Hematopoietic multipotent progenitor cell treated with erythropoietin and hydrocortisone succinate and interleukin-3 and kit ligand, for 15 days (in vitro differentiated cells): ENCODE results near the gene CASP2.

Experiments
- DNase-seq: peaks from one replicate; pipeline ENCODE4 v3.0.0-alpha.2; 2015; ENCODE audit warnings: low spot score

Gene CASP2

DNA sequence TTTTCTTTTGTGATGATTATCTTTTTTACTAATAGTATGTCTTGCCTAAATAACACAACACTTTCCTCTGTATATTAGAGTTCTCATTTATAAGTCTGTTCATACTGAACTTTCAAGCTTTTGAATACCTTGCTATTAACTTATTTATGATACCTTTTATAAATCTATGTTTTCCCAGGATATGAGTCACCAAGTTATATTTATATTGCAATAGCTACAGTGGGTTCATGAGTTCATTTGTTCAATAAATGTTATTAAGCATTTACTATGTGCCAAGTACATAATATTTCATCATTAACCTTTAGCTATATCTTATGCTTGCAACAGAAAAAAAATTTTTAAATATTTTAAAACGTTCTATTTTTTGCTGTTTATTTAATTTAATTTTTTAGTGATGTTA is 46.1 kb downstream of the CASP2 start:
- no peak for DNase-seq

DNA sequence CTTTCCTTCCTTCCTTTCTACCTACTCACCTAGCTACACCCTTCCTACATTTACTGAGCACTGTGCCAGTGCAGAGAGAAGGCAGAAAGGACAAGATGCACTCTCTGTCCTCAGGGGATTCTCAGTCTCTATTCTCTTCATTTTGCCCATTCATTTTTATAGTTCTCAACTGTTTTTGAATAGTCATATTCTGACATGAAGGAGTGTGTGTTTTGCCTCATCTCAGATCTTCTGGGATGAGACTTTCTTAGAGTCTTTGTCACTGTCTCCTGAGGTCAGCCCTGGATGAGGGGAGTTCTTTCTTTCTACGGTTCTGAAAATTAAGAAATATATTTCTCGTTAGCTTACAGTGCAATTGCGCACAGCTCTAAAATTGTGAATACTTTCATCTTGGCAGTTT is 49.1 kb downstream of the CASP2 start:
- no peak for DNase-seq

DNA sequence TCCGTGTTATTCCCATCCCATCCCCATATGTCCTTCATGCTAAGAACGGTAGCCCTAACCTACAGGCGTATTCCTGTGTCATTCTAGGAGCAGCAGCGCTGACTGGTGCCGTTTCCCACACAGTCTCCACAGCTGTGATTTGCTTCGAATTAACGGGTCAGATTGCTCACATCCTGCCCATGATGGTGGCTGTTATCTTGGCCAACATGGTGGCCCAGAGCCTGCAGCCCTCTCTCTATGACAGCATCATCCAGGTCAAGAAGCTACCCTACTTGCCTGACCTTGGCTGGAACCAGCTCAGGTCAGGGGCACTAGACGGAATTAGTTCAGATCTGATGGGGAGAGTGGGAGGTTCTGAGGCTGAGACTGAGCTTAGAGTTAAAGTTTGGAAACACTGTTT is 53.7 kb downstream of the CASP2 start:
- no peak for DNase-seq

DNA sequence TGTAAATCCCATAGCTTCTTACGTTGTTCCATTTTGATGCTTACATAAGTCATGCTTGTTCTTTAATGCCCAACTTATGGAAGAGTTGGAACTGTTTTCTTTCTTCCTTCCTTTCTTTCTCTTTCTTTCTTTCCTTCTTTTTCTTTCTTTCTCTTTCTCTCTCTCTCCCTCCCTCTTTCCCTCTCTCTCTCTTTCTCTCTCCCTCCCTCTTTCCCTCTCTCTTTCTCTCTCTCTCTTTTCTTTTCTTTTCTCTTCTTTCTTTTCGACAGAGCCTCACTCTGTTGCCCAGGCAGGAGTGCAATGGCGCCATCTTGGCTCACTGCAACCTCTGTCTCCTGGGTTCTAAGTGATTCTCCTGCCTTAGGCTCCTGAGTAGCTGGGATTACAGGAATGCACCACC is 55.4 kb downstream of the CASP2 start:
- no peak for DNase-seq

DNA sequence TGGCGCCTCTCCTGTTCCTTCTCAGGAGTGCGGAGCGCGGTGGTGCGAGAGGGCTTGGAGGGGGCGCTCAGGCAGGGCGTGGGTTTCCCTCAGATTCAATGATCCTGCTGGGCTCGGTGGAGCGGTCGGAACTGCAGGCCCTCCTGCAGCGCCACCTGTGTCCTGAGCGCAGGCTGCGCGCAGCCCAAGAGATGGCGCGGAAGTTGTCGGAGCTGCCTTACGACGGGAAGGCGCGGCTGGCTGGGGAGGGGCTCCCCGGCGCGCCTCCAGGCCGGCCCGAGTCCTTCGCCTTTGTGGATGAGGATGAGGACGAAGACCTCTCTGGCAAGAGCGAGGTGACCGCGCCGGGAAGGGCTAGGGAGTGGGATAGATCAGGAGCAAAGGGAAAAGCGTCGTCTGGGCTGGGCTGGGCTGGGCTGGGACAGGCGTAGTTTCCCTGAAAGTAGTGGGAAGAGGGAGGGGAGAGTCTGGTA is 57.3 kb downstream of the CASP2 start:
- DNase-seq: no peak

DNA sequence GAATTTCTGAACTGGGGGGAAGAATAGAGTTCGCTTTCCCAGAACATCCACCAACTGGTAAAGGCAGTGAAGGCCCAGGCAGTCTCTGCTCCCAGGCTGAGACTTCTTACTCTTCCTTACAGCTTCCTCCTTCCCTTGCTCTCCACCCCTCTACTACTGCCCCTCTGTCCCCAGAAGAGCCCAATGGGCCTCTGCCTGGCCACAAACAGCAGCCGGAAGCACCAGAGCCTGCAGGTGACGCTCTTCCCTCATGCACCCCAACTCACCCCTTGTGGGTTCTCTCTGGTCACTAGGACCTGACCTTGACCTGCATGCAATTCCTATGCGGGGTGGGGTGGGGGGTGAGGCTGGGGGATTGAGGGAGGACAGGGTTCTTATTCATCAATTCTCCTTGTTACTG is 57.9 kb downstream of the CASP2 start:
- no peak for DNase-seq

DNA sequence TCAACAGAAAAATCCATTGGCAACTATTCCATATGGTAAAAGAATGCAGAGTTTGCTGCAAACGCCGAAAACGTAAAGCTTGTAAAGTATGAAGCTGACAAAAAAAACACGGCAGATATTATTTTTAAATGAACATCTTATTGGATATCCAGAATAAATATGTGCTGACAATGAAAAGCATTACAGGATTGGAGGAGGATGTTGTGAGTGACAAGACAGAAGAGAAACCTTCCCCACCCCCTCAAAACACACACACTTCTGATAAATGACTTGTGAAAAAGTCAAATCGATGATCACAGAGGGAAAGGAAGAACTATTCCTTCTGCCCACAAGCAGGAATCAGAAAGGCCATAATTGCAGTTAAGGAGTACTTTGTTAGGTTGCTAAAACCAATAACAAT is 59.8 kb downstream of the CASP2 start:
- no peak for DNase-seq

DNA sequence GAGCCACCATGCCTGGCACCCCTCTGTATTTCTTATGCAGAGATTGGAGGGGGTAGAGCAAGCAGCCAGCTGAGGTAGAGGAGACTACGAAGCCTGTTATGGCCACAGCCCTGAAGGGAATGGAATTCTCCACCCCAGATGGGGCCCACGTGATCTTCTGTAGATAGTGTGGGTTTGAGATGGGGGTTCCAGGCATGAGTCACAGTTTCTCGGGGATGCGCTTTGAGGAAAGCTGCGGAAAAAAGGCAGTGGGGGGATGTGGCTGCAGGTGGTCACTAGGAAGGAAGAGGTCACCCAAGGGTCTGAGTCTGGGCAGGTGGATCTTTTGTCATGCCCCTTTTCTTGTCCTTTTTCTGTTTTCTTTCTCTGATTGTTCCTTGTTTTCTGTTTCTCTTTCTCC is 62.9 kb downstream of the CASP2 start:
- DNase-seq: no peak

DNA sequence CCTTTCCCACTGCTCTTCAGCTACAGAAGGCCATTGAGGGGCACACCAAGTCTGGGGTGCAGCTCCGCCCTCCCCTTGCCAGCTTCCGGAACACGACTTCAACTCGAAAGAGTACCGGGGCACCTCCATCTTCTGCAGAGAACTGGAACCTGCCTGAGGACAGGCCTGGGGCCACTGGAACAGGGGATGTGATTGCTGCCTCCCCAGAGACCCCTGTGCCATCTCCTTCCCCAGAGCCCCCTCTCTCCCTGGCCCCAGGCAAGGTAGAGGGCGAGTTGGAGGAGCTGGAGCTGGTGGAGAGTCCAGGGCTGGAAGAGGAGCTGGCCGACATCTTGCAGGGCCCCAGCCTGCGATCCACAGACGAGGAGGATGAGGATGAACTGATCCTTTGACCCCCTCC is 63.4 kb downstream of the CASP2 start:
- DNase-seq: no peak

DNA sequence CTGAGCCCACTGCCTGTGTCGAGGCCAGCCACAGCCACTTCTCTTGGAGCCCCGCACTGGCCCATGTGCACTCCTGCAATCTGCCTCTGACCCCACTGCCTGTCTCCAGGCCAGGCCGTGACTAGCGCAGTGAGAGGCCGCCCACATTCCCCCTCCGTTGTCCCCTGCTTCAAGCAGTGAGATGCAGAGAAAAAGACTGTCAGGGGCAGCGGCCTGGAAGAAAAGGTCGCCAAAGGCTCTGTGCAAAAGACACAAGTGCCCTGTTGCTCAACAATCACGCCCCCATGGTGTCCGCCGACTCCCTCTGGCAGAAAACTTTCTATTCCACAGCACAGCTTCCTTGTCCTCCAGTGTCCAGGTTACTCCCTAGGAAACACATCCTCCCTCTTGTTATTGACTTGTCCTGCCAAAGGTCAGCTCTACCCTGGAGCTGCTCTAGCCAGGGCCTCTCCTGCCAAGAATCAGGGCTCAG is 64.4 kb downstream of the CASP2 start:
- DNase-seq: no peak

DNA sequence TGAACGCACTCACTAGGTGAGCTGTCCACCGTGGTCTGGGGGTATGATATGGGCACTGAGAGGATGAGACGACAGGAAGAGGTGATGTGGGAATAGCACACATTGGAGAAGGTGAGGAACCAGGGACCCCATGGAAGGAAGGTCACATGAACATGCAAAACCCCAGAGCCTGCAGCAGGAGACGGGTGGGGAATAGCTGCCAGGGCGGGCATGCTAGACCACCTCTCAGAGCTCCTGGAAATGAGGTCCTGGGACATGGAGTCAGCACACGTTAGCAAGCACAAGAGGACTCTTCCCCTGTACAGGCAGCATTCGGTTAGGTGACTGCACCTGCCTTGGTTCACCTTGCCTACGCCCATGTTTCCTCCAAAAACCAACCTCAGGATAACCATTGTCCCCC is 66.2 kb downstream of the CASP2 start:
- no peak for DNase-seq

DNA sequence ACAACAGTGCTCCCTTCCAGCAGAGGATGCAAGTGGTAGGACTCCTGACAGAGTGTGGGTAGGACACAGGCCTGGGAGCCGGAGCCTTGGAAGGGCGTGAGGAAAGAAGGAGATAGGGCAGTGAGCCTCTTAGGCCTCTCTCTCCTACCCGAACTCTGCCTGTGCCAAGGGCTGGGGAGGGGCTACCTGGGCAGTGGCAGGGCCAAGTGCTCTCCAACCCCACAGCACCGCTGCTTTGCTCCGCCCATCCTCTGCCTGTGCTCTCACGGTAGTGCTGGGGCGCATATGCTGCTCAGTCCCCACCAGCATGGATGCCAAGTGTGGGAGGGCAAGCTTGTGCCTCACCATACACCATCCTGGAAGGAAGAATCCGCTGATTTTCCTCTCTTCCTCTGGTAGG is 66.8 kb downstream of the CASP2 start:
- DNase-seq: no peak

DNA sequence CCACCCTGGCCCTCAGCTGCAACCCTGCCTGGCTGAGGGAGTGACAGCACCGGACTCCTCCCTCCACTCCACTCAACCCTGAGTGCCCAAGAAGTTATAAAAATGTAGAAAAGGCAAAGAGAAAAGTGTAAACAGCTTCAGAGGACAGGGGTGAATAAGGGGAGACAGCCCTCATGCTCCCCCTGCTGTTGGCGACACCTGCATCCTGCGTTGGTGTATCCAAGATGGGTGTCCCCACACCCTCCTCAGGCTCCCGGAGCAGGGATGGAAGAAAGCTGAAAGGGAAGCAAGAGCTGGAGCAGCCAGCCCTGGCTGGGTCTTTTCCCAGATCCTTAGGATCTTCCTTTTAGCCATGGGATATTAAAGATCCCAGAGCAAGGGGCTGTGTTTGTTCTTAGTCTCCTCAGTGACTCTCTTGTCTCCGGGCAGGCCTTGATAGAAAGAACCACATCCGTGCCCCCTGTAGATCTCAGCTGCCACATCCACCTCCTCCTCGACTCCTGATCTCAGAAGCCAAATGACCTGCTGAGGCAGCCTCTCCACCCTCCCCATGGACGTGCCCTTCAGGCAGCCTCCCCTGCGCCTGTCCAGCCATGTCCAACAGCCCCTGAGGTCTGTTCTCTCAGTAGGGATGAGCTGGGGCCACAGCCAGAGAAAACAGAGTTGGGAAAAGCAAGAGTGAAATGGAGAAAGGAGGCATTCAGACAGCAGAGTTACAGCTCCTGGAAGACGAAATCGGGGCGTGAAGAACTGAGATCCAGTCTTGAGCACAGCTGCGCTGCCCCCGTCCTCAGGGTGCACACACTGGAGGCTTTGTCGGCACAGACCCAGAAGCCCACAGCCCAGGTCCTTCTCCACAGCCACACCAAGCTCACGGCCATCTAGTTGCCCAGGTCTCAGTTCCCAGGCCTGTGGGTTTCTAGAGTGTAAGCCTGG is 67.6 kb downstream of the CASP2 start:
- DNase-seq: no peak

DNA sequence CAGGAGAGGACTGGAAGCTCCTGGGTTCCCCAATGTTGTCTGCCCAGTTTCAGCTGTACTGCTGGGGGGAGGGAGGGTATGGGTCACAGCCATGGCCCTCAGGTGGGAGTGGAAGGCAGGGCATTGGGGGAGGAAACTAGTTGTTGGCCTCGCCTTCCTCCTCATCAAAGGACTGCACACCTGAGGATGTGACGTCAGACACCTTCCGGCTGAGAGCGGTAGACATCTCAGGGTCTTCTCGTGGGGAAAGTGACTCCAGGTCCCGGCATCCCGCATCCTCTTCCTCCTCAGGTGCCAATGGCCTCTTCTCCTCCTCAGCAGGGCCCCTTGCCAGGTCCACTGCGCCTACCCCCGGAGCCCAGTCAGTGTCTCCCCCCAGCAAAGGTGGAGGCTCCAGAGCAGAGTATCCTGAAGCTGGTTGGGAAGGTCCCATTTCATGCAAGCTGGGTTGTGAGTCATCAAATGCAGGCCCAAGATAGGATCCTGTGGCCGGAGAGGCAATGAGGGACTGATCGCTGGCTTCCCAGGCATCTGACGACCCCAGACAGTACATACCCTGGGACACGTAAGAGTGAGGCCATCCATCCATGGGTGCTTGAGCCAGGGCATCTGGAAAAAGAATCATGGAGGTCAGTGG is 68.4 kb downstream of the CASP2 start:
- no peak for DNase-seq
